Thyroid gland (tissue), 4 donors: Measurements from ENCODE around the gene PLCB4. TPM values are rescaled to one million over a fixed set of nuclear protein-coding genes. Genes with fewer than 3 reads are reported as not detected.
A peak's percentile ranks its signal among the peaks of the same experiment; 100 is the strongest.

ENCODE experiments used
- DNase-seq, 2 donors: peaks; one replicate each; pipeline ENCODE4 v3.0.0-alpha.2; 2019
- H3K27ac ChIP-seq, 3 donors: fragments of 200-600 bp; sonication (generic); 1 replicate in 2 of 3; 2 replicates in 1 of 3; pipeline ENCODE4 v1.5.1; 2016 to 2019; ENCODE audit warnings: mild to moderate bottlenecking in 1 of 3, moderate library complexity in 1 of 3
- H3K27me3 ChIP-seq: fragments of 200-600 bp; sonication (generic); one replicate; pipeline ENCODE4 v1.5.1; 2019
- H3K36me3 ChIP-seq, 2 donors: fragments of 200-600 bp; sonication (generic); one replicate each; pipeline ENCODE4 v1.5.1; 2016 to 2019
- H3K4me1 ChIP-seq, 2 donors: fragments of 200-600 bp; sonication (generic); one replicate each; pipeline ENCODE4 v1.5.1; 2017 to 2019
- H3K4me3 ChIP-seq, 3 donors: fragments of 200-600 bp; sonication (generic); replicated peaks in 1 of 3; 1 replicate in 2 of 3; 2 replicates in 1 of 3; pipeline ENCODE4 v1.5.1; 2016; ENCODE audit warnings: mild to moderate bottlenecking in 1 of 3
- H3K9me3 ChIP-seq: fragments of 200-600 bp; sonication (generic); one replicate; pipeline ENCODE4 v1.5.1; 2017
- POLR2A ChIP-seq, 2 donors: fragments of 450-650 bp; IDR thresholded peaks; one replicate each; pipeline ENCODE4 v1.6.1; 2017; ENCODE audit warnings: antibody characterized with exemption in 2 of 2, mild to moderate bottlenecking in 2 of 2, moderate library complexity in 1 of 2
- WGBS, 2 donors: methylation state at CpG; one replicate each; pipeline ENCODE4 v1.1.5; 2017; 5-methylcytosine and 5-hydroxymethylcytosine counted together
- intact Hi-C: fragments of 100-400 bp; cut with DNase I; formaldehyde crosslinking; loops from one replicate; pipeline ENCODE4 v1.15.1; 2023
- total RNA-seq, 4 donors: library from RNA; depleted of rRNA; stranded (reverse); fragments of >200 nt; gene quantifications; one replicate each; pipeline ENCODE4 v1.2.3, GENCODE V29; 2016
- TF ChIP-seq, protein P1 (sequence below), 6 experiments: fragments of 200-600 bp in 3 of 6; fragments of 450-650 bp in 3 of 6; sonication (generic) in 3 of 6; IDR thresholded peaks; one replicate each; pipeline ENCODE4 v1.5.1; 2016 to 2019; ENCODE audit warnings: antibody characterized with exemption in 6 of 6, mild to moderate bottlenecking in 2 of 6, inconsistent platforms in 1 of 6, moderate library complexity in 1 of 6

The PLCB4 gene
- total RNA-seq, 4 donors from 2014 or later: 50.9 to 77.9 (median 67.9) TPM

DNA sequence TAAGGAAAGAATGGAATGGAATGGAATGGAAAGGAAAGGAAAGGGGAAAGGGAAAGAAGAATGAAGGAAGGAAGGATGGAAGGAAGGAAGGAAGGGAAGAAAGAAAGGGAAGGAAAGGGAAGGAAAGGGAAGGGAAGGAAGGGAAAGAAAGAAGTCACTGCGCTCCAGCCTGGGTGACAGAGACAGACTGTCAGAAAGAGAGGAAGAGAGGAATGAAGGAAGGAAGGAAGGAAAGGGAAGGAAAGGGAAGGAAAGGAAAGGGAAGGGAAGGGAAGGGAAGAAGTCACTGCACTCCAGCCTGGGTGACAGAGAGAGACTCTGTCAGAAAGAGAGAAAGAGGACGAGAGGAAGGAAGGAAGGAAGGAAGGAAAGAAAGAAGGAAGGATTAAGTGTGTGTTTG is 224.3 kb downstream of the PLCB4 start:
- Histone ChIP-seq H3K4me1 (peaks cover 7 to 8% of the 10 kb centered on the region in 2 donors), H3K27ac (no peak overlapping the region), H3K9me3 (no peaks in the 10 kb centered on the region), H3K36me3 (no peaks in the 10 kb centered on the region), H3K4me3 (no peak overlapping the region), H3K27me3 (no peaks in the 10 kb centered on the region)
- TF ChIP-seq POLR2A (IDR thresholded peaks at IDR 0.05): no peak
- TF ChIP-seq, protein P1, sequence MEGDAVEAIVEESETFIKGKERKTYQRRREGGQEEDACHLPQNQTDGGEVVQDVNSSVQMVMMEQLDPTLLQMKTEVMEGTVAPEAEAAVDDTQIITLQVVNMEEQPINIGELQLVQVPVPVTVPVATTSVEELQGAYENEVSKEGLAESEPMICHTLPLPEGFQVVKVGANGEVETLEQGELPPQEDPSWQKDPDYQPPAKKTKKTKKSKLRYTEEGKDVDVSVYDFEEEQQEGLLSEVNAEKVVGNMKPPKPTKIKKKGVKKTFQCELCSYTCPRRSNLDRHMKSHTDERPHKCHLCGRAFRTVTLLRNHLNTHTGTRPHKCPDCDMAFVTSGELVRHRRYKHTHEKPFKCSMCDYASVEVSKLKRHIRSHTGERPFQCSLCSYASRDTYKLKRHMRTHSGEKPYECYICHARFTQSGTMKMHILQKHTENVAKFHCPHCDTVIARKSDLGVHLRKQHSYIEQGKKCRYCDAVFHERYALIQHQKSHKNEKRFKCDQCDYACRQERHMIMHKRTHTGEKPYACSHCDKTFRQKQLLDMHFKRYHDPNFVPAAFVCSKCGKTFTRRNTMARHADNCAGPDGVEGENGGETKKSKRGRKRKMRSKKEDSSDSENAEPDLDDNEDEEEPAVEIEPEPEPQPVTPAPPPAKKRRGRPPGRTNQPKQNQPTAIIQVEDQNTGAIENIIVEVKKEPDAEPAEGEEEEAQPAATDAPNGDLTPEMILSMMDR (IDR thresholded peaks at IDR 0.05): no peak
- intact Hi-C loops: no loop called here
- DNase-seq: no peak
- 89 to 91% methylated on average over 2 of the region's 2 CpGs for WGBS, 2 donors

DNA sequence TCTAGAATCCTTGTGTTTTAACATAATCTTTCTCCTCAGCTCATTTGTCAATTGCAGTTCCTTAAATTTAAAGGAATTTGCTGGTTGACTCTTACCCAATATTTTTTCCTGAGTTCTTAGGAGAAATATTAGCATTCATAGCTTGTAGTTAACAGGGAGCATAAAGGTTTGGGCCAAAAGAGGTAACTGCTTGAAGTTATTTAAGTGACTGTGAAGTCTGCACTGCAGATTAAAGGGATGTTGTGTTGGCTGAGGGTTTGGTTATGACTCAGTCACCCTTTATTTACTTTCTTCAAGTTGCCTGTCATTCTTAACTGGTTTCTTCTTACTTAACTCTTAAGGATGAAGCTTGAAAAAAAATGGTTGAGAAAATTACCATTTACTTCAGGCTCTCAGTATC is 225.2 kb downstream of the PLCB4 start:
- Histone ChIP-seq H3K4me3 (no peak overlapping the region), H3K36me3 (no peaks in the 10 kb centered on the region), H3K27ac (no peak overlapping the region), H3K27me3 (no peaks in the 10 kb centered on the region), H3K9me3 (no peaks in the 10 kb centered on the region), H3K4me1 (peaks cover 7 to 8% of the 10 kb centered on the region in 2 donors)
- TF ChIP-seq, protein P1 (IDR thresholded peaks at IDR 0.05): no peak
- no peak for TF ChIP-seq POLR2A (IDR thresholded peaks at IDR 0.05)
- intact Hi-C loops: no loop called here
- DNase-seq: no peak

DNA sequence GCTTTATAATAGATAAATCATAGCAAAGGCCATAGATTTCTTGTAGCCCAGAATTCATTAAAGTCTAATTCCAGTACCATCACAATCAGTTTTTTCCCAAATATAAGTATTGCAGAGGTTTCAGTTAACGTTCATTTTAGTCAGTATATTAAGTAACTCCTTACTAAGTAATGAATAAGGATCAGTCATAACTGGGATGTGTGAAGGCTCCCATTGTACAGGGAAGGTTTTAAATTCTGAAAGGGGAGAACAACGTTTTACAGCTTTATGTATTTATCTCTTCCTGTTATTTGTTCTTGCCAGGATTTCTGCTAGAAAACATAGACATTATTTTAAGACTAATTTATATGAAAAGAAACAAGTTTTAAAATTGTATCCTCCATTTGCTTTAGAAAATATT is 230.0 kb downstream of the PLCB4 start:
- H3K36me3 ChIP-seq: no peaks in the 10 kb centered on the region
- TF ChIP-seq, protein P1 (IDR thresholded peaks at IDR 0.05): no peak
- no peak for TF ChIP-seq POLR2A (IDR thresholded peaks at IDR 0.05)
- H3K4me3 ChIP-seq: no peak overlapping the region
- 77 to 80% methylated on average over 2 of the region's 2 CpGs for WGBS, 2 donors
- intact Hi-C loops: no loop called here
- no peaks in the 10 kb centered on the region for H3K9me3 ChIP-seq
- H3K27ac ChIP-seq: no peak overlapping the region
- H3K27me3 ChIP-seq: no peaks in the 10 kb centered on the region
- H3K4me1 ChIP-seq: peaks cover 17 to 20% of the 10 kb centered on the region in 2 donors
- no peak for DNase-seq

DNA sequence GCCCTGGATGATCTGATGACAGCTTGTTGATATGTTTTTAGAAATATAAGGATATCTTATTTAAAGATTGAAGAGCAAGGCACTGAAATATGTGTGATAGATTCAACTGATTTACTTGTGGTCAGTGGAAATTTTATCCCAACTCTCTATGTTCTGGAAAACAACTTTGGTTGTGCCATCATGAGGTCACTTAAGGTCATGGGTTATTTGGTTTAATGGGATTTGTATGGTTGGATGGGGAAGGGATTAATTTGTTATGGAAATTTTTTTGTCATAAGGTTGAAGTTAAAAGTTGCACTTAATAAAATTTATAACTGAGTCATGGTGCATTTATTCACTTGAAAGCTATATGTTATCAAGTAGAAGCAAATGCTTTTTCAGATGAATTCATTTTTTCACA is 231.2 kb downstream of the PLCB4 start:
- H3K36me3 ChIP-seq: no peaks in the 10 kb centered on the region
- no peak for DNase-seq
- no peaks in the 10 kb centered on the region for H3K27me3 ChIP-seq
- H3K27ac ChIP-seq: no peak overlapping the region
- intact Hi-C loops: no loop called here
- TF ChIP-seq, protein P1 (IDR thresholded peaks at IDR 0.05): no peak
- no peak for TF ChIP-seq POLR2A (IDR thresholded peaks at IDR 0.05)
- no peaks in the 10 kb centered on the region for H3K9me3 ChIP-seq
- peaks cover 17 to 20% of the 10 kb centered on the region in 2 donors for H3K4me1 ChIP-seq
- no peak overlapping the region for H3K4me3 ChIP-seq

DNA sequence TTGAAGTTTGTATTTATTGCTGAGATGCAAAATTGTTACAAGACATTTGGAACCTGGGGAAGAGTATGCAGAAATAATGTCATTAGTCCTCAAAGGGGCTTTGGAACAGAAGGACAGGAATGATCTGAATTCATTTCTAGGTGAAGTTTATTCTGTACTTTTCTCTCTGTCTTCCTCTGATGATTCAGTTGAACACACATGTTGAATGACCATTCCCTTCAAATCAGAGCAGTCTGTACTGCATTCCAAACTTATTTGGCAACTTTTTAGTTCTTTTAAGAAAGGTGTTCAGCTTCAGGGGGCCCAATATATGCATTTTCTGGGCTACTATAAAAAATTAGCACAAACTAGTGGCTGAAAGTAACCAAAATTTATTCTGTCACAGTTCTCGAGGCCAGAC is 231.6 kb downstream of the PLCB4 start:
- Histone ChIP-seq H3K36me3 (no peaks in the 10 kb centered on the region), H3K4me3 (no peak overlapping the region), H3K27me3 (no peaks in the 10 kb centered on the region), H3K9me3 (no peaks in the 10 kb centered on the region), H3K4me1 (peaks cover 17 to 20% of the 10 kb centered on the region in 2 donors), H3K27ac (peak overlapping the region in 1 of 3 donors; percentile 18)
- TF ChIP-seq POLR2A (IDR thresholded peaks at IDR 0.05): no peak
- TF ChIP-seq, protein P1 (IDR thresholded peaks at IDR 0.05): no peak
- intact Hi-C loops: no loop called here
- no peak for DNase-seq
- WGBS, 2 donors: 76 to 88% methylated on average over 1 of the region's 1 CpG
